Endothelial cell of umbilical vein (primary cell): ENCODE results near the gene PSENEN. TPM values are rescaled to one million over a fixed set of nuclear protein-coding genes. Genes with fewer than 3 reads are reported as not detected.

Experiments
- BruUV-seq: library from RNA; stranded (reverse); fragments of 400-500 nt; replicated peaks from 2 replicates; lab custom pipeline; 2021; lab: Mats Ljungman, UMichigan
- CTCF ChIA-PET: fragments of 300-600, 350-600 bp; sonication (Branson Sonifier 250); formaldehyde crosslinking; loops from one replicate; lab custom pipeline; 2021; ENCODE audit warnings: antibody characterized with exemption, inconsistent platforms; lab: Charles Lee
- POLR2A ChIA-PET: fragments of 300-600, 350-600 bp; sonication (Branson Sonifier 250); formaldehyde crosslinking; loops from one replicate; lab custom pipeline; 2021; ENCODE audit warnings: antibody characterized with exemption, inconsistent platforms; lab: Charles Lee
- DNase-seq: peaks from one replicate; pipeline ENCODE4 v3.0.0-alpha.2; 2011; ENCODE audit warnings: low read depth, low spot score
- FAIRE-seq: peaks from 2 replicates; lab custom pipeline; 2011; peaks lifted over from hg19 to GRCh38; lab: Jason Lieb, UNC
- H2AFZ ChIP-seq: 2 replicates; pipeline ENCODE4 v1.6.0; 2012; ENCODE audit warnings: low read depth, low read length, control low read depth, inconsistent platforms
- H3K27ac ChIP-seq: 2 replicates; pipeline ENCODE4 v1.5.1; 2011; ENCODE audit warnings: low read depth, mild to moderate bottlenecking, control low read depth, low read length, moderate library complexity; ENCODE audit not compliant: insufficient read depth
- H3K27me3 ChIP-seq, 2 experiments: 2 replicates each; pipeline versions ENCODE4 v1.6.0 to v1.6.1; 2011; ENCODE audit warnings: low read length in 2 of 2, mixed read lengths in 1 of 2; ENCODE audit not compliant: control insufficient read depth in 2 of 2, insufficient read depth in 2 of 2
- H3K36me3 ChIP-seq, 2 experiments: 2 replicates in 1 of 2; 3 replicates in 1 of 2; pipeline ENCODE4 v1.5.1; 2011; ENCODE audit warnings: low read length in 2 of 2, mild to moderate bottlenecking in 1 of 2, moderate library complexity in 1 of 2; ENCODE audit not compliant: control insufficient read depth in 2 of 2, insufficient read depth in 2 of 2; ENCODE audit errors: extremely low read depth in 1 of 2
- H3K4me1 ChIP-seq: 3 replicates; pipeline ENCODE4 v1.5.1; 2011; ENCODE audit warnings: mild to moderate bottlenecking, low read length; ENCODE audit not compliant: control insufficient read depth, insufficient read depth; ENCODE audit errors: extremely low read depth
- H3K4me2 ChIP-seq: 2 replicates; pipeline ENCODE4 v1.6.1; 2011; ENCODE audit warnings: low read length, control low read depth, mixed read lengths; ENCODE audit not compliant: insufficient read depth
- H3K4me3 ChIP-seq, 3 experiments: fragments of 200-600 bp in 1 of 3; sonication (generic), shearing (Covaris generic) in 1 of 3; replicated peaks in 1 of 3; 2 replicates each; pipeline ENCODE4 v1.5.1; 2011 to 2016; ENCODE audit warnings: control low read depth in 3 of 3, low read length in 3 of 3, mild to moderate bottlenecking in 2 of 3, inconsistent platforms in 1 of 3, low read depth in 1 of 3, moderate library complexity in 1 of 3; ENCODE audit not compliant: insufficient read depth in 1 of 3
- H3K79me2 ChIP-seq: 2 replicates; pipeline ENCODE4 v1.6.0; 2012; ENCODE audit warnings: low read length, inconsistent platforms; ENCODE audit not compliant: control insufficient read depth, insufficient read depth
- H3K9ac ChIP-seq: replicated peaks from 2 replicates; pipeline ENCODE3; 2011; ENCODE audit warnings: low read length, control low read depth; ENCODE audit not compliant: insufficient read depth; ENCODE audit errors: extremely low read depth
- H3K9me1 ChIP-seq: replicated peaks from 3 replicates; pipeline ENCODE4 v1.6.0; 2011; ENCODE audit warnings: mild to moderate bottlenecking, low read length; ENCODE audit not compliant: control insufficient read depth, insufficient read depth; ENCODE audit errors: extremely low read depth
- H3K9me3 ChIP-seq: replicated peaks from 2 replicates; pipeline ENCODE4 v1.5.1; 2012; ENCODE audit warnings: low read length, inconsistent platforms; ENCODE audit not compliant: control insufficient read depth, insufficient read depth
- H4K20me1 ChIP-seq: replicated peaks from 2 replicates; pipeline ENCODE3; 2011; ENCODE audit warnings: mild to moderate bottlenecking, low read length; ENCODE audit not compliant: control insufficient read depth, insufficient read depth; ENCODE audit errors: extremely low read depth
- CTCF ChIP-seq, 2 donors: IDR thresholded peaks; 1 replicate in 1 of 2; 2 replicates in 1 of 2; pipeline ENCODE4 v1.5.1; 2011; ENCODE audit warnings: low read length in 2 of 2, mild to moderate bottlenecking in 2 of 2, moderate library complexity in 2 of 2, control low read depth in 1 of 2, inconsistent platforms in 1 of 2, low read depth in 1 of 2; ENCODE audit not compliant: insufficient read depth in 1 of 2; ENCODE audit errors: extremely low read depth in 1 of 2
- EZH2 ChIP-seq: IDR thresholded peaks from 2 replicates; pipeline ENCODE4 v1.6.1; 2012; ENCODE audit warnings: borderline replicate concordance, low read depth, mild to moderate bottlenecking, moderate library complexity, low read length, inconsistent platforms; ENCODE audit not compliant: severe bottlenecking
- FOS ChIP-seq: IDR thresholded peaks from 2 replicates; pipeline ENCODE4 v1.6.1; 2011; ENCODE audit warnings: mild to moderate bottlenecking, low read length, moderate library complexity, borderline replicate concordance; ENCODE audit not compliant: insufficient read depth
- GATA2 ChIP-seq: IDR thresholded peaks from 2 replicates; pipeline ENCODE4 v1.7.0; 2011; ENCODE audit warnings: low read depth, mild to moderate bottlenecking, moderate library complexity, mixed read lengths, low read length; ENCODE audit not compliant: insufficient read length, insufficient read depth
- JUN ChIP-seq: IDR thresholded peaks from 2 replicates; pipeline ENCODE4 v1.6.1; 2011; ENCODE audit warnings: borderline replicate concordance, low read depth; ENCODE audit not compliant: insufficient read length, insufficient read depth
- MYC ChIP-seq: IDR thresholded peaks from one replicate; pipeline ENCODE4 v1.6.1; 2011; ENCODE audit warnings: mild to moderate bottlenecking, low read depth, low read length
- POLR2A ChIP-seq: IDR thresholded peaks from 2 replicates; pipeline ENCODE4 v1.6.1; 2012; ENCODE audit warnings: low read depth, mild to moderate bottlenecking, control low read depth, low read length
- POLR2AphosphoS5 ChIP-seq: IDR thresholded peaks from 2 replicates; pipeline ENCODE4 v1.6.1; 2012; ENCODE audit warnings: low read depth, mild to moderate bottlenecking, control low read depth, low read length, moderate library complexity; ENCODE audit not compliant: insufficient read depth
- dilution Hi-C: fragments of 300-500 bp; cut with MboI; formaldehyde crosslinking; loops from one replicate; pipeline ENCODE4 v1.15.0; 2019; ENCODE audit warnings: low sequenced_read_pairs; ENCODE audit not compliant: extremely low pct_ligation_motif_present
- intact Hi-C: fragments of 100-400 bp; cut with micrococcal nuclease; formaldehyde crosslinking; loops from one replicate; pipeline ENCODE4 v1.10.0; 2022
- polyA plus RNA-seq, 4 experiments: library from polyadenylated mRNA; depleted of rRNA in 3 of 4; stranded (reverse) in 3 of 4; unstranded in 1 of 4; fragments of >200 nt; gene quantifications; 2 replicates each; pipeline versions ENCODE4 v1.2.1 to v1.2.3, GENCODE V29; 2011 to 2012; ENCODE audit warnings: missing spikeins in 1 of 4
- total RNA-seq: library from RNA; stranded (reverse); gene quantifications from 2 replicates; pipeline ENCODE4 v1.2.3, GENCODE V29; 2021
- TF ChIP-seq, protein P1 (sequence below): IDR thresholded peaks from 2 replicates; pipeline ENCODE4 v1.6.1; 2011; ENCODE audit not compliant: insufficient read depth, insufficient read length

The PSENEN gene
- total and polyA plus RNA-seq, 2 donors (not counting 3 experiments of a cell fraction or from before 2014, with no cell fraction given), result 60.0 to 70.1 TPM

- Histone ChIP-seq H4K20me1 (no peaks in the 10 kb centered on the region), H3K4me3 (no peak overlapping the region), H3K4me2 (no peak overlapping the region), H2AFZ (no peak overlapping the region), H3K79me2 (no peaks in the 10 kb centered on the region), H3K4me1 (peaks cover 4% of the 10 kb centered on the region), H3K9me3 (no peaks in the 10 kb centered on the region), H3K27me3 (no peaks in the 10 kb centered on the region), H3K36me3 (peaks cover 0 to 4% of the 10 kb centered on the region in 2 experiments), H3K9me1 (no peaks in the 10 kb centered on the region), H3K9ac (no peak overlapping the region), H3K27ac (no peak overlapping the region)
- DNase-seq (no peak), FAIRE-seq (no peak)
- ChIA-PET POLR2A (no interaction called here), CTCF (no interaction called here)
- dilution Hi-C loops, result no loop called here
- intact Hi-C loops, result no loop called here
- TF ChIP-seq CTCF (IDR thresholded peaks at IDR 0.05; ENCODE audit: extremely low read depth in 1 of 2, insufficient read depth in 1 of 2, low read depth in 1 of 2, low read length in 2 of 2), result no peak
- TF ChIP-seq JUN, result no peak
- no peak for TF ChIP-seq FOS
- TF ChIP-seq EZH2, result no peak
- no peak for TF ChIP-seq POLR2AphosphoS5
- no peak for TF ChIP-seq GATA2
- TF ChIP-seq POLR2A, result no peak
- TF ChIP-seq, protein P1, sequence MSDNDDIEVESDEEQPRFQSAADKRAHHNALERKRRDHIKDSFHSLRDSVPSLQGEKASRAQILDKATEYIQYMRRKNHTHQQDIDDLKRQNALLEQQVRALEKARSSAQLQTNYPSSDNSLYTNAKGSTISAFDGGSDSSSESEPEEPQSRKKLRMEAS, result no peak
- TF ChIP-seq MYC, result no peak
- no TSS peak for BruUV-seq
These were observed 32.5 kb downstream of the PSENEN start for GRCh38 chr19:35777961-35778360.
